MM.1S (cell line): ENCODE data around the gene ANKRD44.

Experiments used
- CTCF ChIP-seq: fragments of 300-600 bp; sonication (generic); IDR thresholded peaks from 2 replicates; pipeline ENCODE4 v1.5.1; 2016; ENCODE audit warnings: antibody characterized with exemption, low read length, mixed read lengths
- EZH2 ChIP-seq: fragments of 300-600 bp; sonication (generic); optimal IDR thresholded peaks from 2 replicates; pipeline ENCODE3; 2017; ENCODE audit warnings: low read depth, mild to moderate bottlenecking, antibody characterized with exemption, low read length, mixed read lengths

- no peak for TF ChIP-seq CTCF
- TF ChIP-seq EZH2, result no peak
These were observed 35.6 kb downstream of the ANKRD44 start for GRCh38 chr2:197274937-197275336.
